Transverse colon (tissue), 4 donors: ENCODE data around the gene FBXL16. TPM values are rescaled to one million over a fixed set of nuclear protein-coding genes. Genes with fewer than 3 reads are reported as not detected.

Experiments
- DNase-seq: peaks from one replicate; pipeline ENCODE4 v3.0.0-alpha.2; 2019
- H3K27ac ChIP-seq, 4 donors: fragments of 200-600 bp; sonication (generic); 2 replicates each; pipeline ENCODE4 v1.5.1; 2016 to 2018; ENCODE audit warnings: inconsistent platforms in 4 of 4
- H3K27me3 ChIP-seq: fragments of 200-600 bp; sonication (generic); 2 replicates; pipeline ENCODE4 v1.5.1; 2017; ENCODE audit warnings: inconsistent platforms
- H3K36me3 ChIP-seq, 4 donors: fragments of 200-600 bp; sonication (generic); 2 replicates each; pipeline ENCODE4 v1.5.1; 2017 to 2019; ENCODE audit warnings: inconsistent platforms in 4 of 4
- H3K4me1 ChIP-seq, 4 donors: fragments of 200-600 bp; sonication (generic); 2 replicates each; pipeline ENCODE4 v1.5.1; 2017 to 2020; ENCODE audit warnings: inconsistent platforms in 4 of 4
- H3K4me3 ChIP-seq, 4 donors: fragments of 200-600 bp; sonication (generic); 1 replicate in 1 of 4; 2 replicates in 3 of 4; pipeline versions ENCODE4 v1.5.1 to v1.6.1; 2017 to 2019; ENCODE audit warnings: inconsistent platforms in 4 of 4
- H3K9me3 ChIP-seq, 2 donors: fragments of 200-600 bp; sonication (generic); 2 replicates each; pipeline ENCODE4 v1.5.1; 2017 to 2019; ENCODE audit warnings: inconsistent platforms in 2 of 2
- CTCF ChIP-seq, 5 experiments: fragments of 200-600 bp in 3 of 5; fragments of 450-650 bp in 2 of 5; sonication (generic) in 3 of 5; IDR thresholded peaks; 1 replicate in 2 of 5; 2 replicates in 3 of 5; pipeline ENCODE4 v1.5.1; 2016 to 2017; ENCODE audit warnings: antibody characterized with exemption in 5 of 5, inconsistent platforms in 3 of 5, mild to moderate bottlenecking in 2 of 5, moderate library complexity in 1 of 5
- EP300 ChIP-seq: sonication (generic); formaldehyde crosslinking; IDR thresholded peaks from one replicate; pipeline ENCODE4 v1.6.1; 2017; ENCODE audit warnings: antibody characterized with exemption, low read depth
- POLR2A ChIP-seq: fragments of 450-650 bp; IDR thresholded peaks from one replicate; pipeline ENCODE4 v1.6.1; 2016; ENCODE audit warnings: antibody characterized with exemption, mild to moderate bottlenecking, moderate library complexity
- POLR2AphosphoS5 ChIP-seq, 3 donors: sonication (generic); formaldehyde crosslinking; IDR thresholded peaks; one replicate each; pipeline ENCODE4 v1.6.1; 2016; ENCODE audit warnings: antibody characterized with exemption in 3 of 3
- WGBS, 2 donors: methylation state at CpG; one replicate each; pipeline ENCODE4 v1.1.5; 2018; ENCODE audit warnings: low coverage in 1 of 2; 5-methylcytosine and 5-hydroxymethylcytosine counted together
- in situ Hi-C, 4 donors: fragments of 200-750 bp; cut with MboI; loops; one replicate each; pipeline versions ENCODE4 v1.15.0 to v1.15.1; 2017; ENCODE audit warnings: low sequenced_read_pairs in 3 of 4, low pct_ligation_motif_present in 1 of 4, low pct_unique_long_range_greater_than_20kb in 1 of 4
- intact Hi-C: fragments of 100-400 bp; cut with DNase I; formaldehyde crosslinking; loops from one replicate; pipeline ENCODE4 v1.15.1; 2023; ENCODE audit warnings: low total_unique reads
- total RNA-seq, 4 donors: library from RNA; depleted of rRNA; stranded (reverse); fragments of >200 nt; gene quantifications; one replicate each; pipeline ENCODE4 v1.1.0, GENCODE V29; 2016

FBXL16 gene
- total RNA-seq, 4 donors from 2014 or later: 0.60 to 3.5 (median 1.6) TPM; not detected in 1

GRCh38 chr16:681746-682427 lies 23.7 kb downstream of the FBXL16 start:
- no peak overlapping the region for H3K4me3 ChIP-seq
- H3K27ac ChIP-seq: no peak overlapping the region
- peaks cover 0 to 9% (median 0%) of the 10 kb centered on the region in 4 donors for H3K36me3 ChIP-seq
- intact Hi-C loops (no loop called here), in situ Hi-C loops (no loop called here)
- H3K9me3 ChIP-seq: no peaks in the 10 kb centered on the region
- TF ChIP-seq CTCF (IDR thresholded peaks at IDR 0.05) (no peak), POLR2AphosphoS5 (IDR thresholded peaks at IDR 0.05) (no peak), POLR2A (no peak), EP300 (no peak)
- WGBS, 2 donors: 77% methylated on average over 28 of the region's 28 CpGs; no CpG with 5 or more reads in 1 of the 2 donors
- no peak for DNase-seq
- no peaks in the 10 kb centered on the region for H3K27me3 ChIP-seq
- peaks cover 34 to 67% (median 53%) of the 10 kb centered on the region in 4 donors for H3K4me1 ChIP-seq

- intact Hi-C loops (no loop called here), in situ Hi-C loops (no loop called here)
- peaks cover 0 to 9% (median 0%) of the 10 kb centered on the region in 4 donors for H3K36me3 ChIP-seq
- peak; percentile 56 for DNase-seq
- WGBS, 2 donors: 48% methylated on average over 39 of the region's 44 CpGs; no CpG with 5 or more reads in 1 of the 2 donors
- no peaks in the 10 kb centered on the region for H3K9me3 ChIP-seq
- peaks cover 40 to 75% (median 61%) of the 10 kb centered on the region in 4 donors for H3K4me1 ChIP-seq
- peak overlapping the region; percentile 69 to 86 (median 79) for H3K4me3 ChIP-seq
- no peaks in the 10 kb centered on the region for H3K27me3 ChIP-seq
- TF ChIP-seq POLR2A: no peak
- peak in 1 of 5 experiments; percentile 8 for TF ChIP-seq CTCF (IDR thresholded peaks at IDR 0.05)
- no peak for TF ChIP-seq EP300
- TF ChIP-seq POLR2AphosphoS5 (IDR thresholded peaks at IDR 0.05): peak in 1 of 3 donors; percentile 8
- peak overlapping the region; percentile 91 to 96 (median 95) for H3K27ac ChIP-seq
Measured at GRCh38 chr16:680967-681745, 24.4 kb downstream of the FBXL16 start.

GRCh38 chr16:680625-680945 lies 25.0 kb downstream of the FBXL16 start:
- TF ChIP-seq EP300 (no peak), CTCF (IDR thresholded peaks at IDR 0.05) (no peak), POLR2AphosphoS5 (IDR thresholded peaks at IDR 0.05) (no peak), POLR2A (no peak)
- no peak for DNase-seq
- Histone ChIP-seq H3K4me3 (peak overlapping the region; percentile 69 to 86 (median 79)), H3K9me3 (no peaks in the 10 kb centered on the region), H3K4me1 (peaks cover 42 to 80% (median 64%) of the 10 kb centered on the region in 4 donors), H3K27me3 (no peaks in the 10 kb centered on the region), H3K27ac (peak overlapping the region; percentile 91 to 96 (median 95)), H3K36me3 (peaks cover 0 to 9% (median 0%) of the 10 kb centered on the region in 4 donors)
- intact Hi-C loops (no loop called here), in situ Hi-C loops (no loop called here)
- 1% methylated on average over 27 of the region's 38 CpGs; no CpG with 5 or more reads in 1 of the 2 donors for WGBS, 2 donors

- 0% methylated on average over 54 of the region's 91 CpGs; no CpG with 5 or more reads in 1 of the 2 donors for WGBS, 2 donors
Measured at GRCh38 chr16:679814-680624, 25.6 kb downstream of the FBXL16 start, which contains the start of gene STUB1. STUB1 (plus strand) TSS chr16:680410; CDS start chr16:680526, 116 bp downstream.

More at GRCh38 chr16:679814-680624, 25.6 kb downstream of the FBXL16 start, which contains the start of gene STUB1:
- peak within 1 kb of the TSS; percentile 91 to 96 (median 95) for H3K27ac ChIP-seq
- intact Hi-C loops (no loop called here), in situ Hi-C loops (no loop called here)
- DNase-seq: peak; percentile 92
- H3K9me3 ChIP-seq: no peaks in the 10 kb centered on the region
- H3K27me3 ChIP-seq: no peaks in the 10 kb centered on the region
- TF ChIP-seq EP300 (no peak), POLR2A (peak; percentile 44), POLR2AphosphoS5 (IDR thresholded peaks at IDR 0.05) (peak in 2 of 3 donors; percentile 59 to 74), CTCF (IDR thresholded peaks at IDR 0.05) (no peak)
- peak within 1 kb of the TSS; percentile 69 to 86 (median 79) for H3K4me3 ChIP-seq
- H3K36me3 ChIP-seq: peaks cover 0 to 9% (median 0%) of the 10 kb centered on the region in 4 donors
- peaks cover 44 to 81% (median 65%) of the 10 kb centered on the region in 4 donors for H3K4me1 ChIP-seq
